Right forelimb (tissue), 1 donor: ENCODE measurements around the gene SLC37A1.

Experiments
- DNase-seq: peaks from one replicate; pipeline ENCODE4 v3.0.0-alpha.2; 2018

The SLC37A1 gene

DNA sequence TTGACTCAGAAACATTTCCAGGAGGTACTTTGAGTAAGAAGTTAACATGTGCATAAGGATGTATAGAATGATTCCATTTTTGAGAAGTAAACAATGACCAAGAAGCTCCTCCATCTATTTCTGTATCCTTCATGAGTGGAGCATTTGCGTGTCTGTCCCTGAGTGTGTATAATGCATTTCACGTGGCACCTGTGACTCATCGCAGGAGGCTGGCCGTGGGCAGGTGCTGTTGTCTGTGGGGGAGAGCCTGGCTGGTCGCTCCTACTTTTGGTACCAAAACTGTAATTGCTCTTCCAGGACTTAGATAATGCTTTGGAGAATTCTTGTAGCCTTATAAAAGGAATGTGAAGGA is 16.5 kb downstream of the SLC37A1 start:
- DNase-seq: no peak

DNA sequence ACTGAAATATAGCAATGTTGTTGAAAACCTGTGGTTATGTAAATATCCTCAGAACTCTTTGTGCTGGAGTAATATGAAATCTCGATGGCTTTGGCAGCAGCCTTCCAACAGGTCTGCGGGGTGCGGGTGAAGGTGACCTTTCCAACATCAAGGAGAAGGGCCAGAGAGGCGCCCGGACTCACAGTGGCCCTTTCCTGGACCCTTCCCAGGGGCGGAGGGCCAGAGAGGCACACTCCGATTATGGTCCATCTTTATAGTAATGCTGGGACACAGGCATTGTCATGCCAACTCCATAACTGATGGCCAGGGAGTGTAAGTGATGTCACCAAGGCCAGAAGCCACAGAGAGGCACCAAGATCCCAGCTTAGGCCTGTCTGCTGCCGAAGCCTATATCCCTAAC is 18.1 kb downstream of the SLC37A1 start:
- DNase-seq: no peak

DNA sequence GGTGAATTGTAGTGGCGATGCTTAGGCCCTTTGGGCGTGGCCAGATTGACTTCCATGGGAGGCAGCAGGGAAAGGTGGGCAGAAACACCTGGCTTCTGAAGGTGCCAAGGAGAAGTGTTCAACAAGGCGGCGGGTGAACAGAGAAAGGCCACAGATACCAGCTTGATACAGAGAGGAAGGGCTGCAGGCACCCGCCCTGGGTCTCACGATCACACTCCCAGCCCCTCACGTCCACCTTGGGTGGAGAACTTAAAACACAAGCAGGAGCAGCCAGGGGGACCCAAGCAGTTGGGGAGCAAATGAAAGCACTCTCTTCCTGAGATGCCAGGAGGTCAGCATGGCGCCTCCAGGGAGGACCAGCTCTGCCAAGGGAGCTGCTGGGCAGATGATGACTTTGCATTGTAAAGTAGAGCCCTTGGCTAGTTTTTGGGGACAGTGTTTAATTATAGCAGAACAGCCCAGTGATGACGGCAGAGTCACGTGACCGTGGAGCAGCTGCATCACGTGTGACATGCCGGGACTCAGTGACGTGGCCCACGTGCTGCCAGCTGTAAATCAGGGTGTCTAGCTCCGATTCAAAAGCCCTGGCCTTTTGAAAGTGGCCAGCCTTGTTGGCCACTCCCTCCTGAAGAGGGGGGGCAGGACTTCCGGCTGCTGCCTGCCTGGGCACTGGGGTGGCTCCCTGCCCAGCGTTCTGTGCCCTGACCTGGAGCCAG is 19.0 kb downstream of the SLC37A1 start:
- no peak for DNase-seq

DNA sequence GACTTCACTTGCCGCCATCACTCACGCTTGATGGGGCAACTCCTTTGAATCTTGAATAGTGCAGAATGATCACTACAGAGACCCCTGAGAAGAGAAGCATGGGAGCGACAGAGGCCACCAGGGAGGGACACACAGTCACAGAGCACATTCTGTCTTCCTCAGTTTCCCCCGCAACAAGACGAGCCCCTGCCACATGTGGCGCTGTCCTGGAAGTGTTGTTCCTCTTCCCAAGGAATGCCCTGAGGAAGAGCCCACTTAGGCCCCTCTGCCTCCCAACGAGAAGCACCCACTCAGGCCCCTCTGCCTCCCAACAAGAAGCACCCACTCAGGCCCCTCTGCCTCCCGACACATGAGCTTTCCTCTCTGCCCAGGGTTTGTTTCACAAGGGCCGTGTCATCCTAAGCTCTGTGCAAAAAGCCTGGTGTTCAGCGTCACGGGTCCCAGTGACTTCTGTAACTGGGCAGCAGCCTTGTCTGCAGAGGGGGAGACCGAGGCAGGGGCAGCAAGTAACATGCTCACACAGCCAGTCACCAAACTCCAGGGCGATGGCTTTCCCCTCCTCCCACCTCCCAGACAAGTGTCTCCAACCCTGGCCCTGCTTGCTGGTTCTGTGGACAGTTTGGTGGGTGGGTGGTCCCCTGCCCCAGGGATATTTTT is 19.8 kb downstream of the SLC37A1 start:
- no peak for DNase-seq

DNA sequence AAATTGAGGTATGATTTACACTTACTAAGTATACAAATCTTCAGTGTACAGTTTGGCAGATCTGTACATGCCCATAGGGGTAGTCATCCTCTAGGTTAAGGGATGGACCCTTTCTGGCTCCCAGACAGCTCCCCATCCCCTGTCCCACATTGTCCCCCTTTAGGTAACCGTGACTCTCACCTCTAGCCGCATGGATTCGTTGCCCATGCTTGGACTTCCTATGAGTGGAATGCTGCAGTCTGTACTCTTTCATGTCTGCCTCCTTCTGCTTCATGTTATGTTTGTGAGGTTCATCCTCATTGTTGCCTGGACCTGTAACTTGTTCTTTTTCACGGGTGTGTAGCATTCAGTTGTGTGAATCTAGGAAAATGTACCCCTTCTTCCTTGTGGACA is 20.3 kb downstream of the SLC37A1 start:
- DNase-seq: no peak

DNA sequence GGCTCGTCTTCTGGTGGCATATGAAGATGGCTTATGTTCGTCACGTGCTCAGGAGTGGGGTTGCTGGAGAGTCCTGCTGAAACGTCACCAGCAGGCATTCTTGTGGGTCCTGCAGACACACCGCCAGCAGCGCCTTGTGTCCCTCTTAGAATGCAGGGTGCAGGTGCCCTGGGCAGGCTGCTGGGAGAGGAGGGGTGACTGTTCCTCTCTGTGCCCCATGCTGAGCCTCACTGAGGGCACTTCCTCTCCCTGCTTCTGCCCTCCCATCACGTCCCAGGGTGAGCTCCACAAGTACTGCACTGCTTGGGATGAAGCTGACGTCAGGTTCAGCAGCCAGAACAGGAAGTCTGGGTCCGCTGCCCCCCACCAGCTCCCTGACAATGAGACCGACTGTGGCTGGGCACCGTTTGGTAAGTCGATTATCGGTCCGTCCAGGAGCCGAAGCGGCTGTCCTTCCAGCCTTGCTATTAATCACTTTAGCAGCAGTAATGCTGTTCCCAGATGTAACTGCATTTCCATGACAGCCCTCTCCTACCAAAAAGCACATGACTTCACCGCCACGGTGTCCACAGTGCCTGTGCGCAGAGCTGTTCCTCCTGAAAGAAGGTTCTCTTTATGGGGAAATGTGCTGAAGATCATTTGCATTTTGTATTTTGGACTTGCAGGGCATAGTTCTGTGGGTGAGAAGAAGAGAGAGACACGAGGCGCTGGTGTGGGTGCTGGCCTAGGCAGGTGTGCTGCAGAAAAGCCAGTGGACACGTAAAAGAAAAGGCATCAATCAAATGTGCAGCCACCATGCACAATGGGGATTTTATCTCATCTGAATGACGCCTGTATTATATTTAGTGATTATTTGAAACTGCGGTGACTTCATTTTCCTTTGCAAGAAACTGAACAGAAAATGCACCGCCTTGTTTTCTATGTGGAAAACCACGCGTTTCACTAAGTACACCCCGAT is 21.0 kb downstream of the SLC37A1 start:
- DNase-seq: no peak

DNA sequence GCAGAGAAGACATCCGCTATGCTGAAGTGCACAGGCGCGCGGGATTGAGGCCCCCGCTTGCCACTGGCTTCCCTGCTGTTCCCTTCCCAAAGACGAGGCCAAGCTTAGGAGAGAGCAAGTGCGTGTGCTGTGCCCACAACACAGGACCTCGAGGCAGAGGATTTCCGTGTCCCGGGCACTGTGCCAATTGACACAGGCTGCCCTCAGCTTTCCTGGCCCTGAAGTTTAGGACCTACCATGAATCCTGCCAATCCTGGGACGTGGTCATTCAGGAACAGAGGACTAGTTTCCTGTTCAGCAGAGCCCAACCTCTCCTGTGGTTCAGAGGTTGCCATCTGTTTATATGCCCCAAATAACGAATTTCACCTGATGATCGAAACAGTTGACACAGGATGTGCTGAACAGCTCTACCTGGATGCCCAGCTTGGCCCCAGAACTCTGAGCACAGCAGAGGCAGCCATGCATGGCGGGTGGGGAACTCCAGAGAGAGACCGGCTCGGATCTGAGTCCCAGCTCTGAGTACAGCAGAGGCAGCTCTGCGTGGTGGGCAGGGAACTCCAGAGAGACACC is 22.0 kb downstream of the SLC37A1 start:
- DNase-seq: no peak

DNA sequence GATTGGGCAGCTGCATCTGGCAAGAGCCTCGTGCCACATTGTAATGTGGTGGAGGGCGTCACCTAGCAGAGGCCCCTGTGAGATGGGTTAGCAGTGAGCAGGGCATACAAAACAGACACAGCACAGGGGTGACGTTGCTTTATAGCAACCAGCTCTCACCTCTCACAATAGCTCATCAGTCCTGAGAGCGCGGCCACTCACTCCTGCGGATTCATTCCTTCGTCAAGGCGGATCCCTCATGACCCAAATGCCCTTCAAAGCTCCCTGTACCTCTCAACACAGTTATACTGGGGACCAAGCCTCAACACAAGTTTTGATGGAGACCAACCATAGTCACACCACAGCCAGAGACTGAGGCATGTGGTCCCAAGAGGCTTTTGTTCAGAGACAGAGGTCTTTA is 22.9 kb downstream of the SLC37A1 start:
- DNase-seq: no peak

DNA sequence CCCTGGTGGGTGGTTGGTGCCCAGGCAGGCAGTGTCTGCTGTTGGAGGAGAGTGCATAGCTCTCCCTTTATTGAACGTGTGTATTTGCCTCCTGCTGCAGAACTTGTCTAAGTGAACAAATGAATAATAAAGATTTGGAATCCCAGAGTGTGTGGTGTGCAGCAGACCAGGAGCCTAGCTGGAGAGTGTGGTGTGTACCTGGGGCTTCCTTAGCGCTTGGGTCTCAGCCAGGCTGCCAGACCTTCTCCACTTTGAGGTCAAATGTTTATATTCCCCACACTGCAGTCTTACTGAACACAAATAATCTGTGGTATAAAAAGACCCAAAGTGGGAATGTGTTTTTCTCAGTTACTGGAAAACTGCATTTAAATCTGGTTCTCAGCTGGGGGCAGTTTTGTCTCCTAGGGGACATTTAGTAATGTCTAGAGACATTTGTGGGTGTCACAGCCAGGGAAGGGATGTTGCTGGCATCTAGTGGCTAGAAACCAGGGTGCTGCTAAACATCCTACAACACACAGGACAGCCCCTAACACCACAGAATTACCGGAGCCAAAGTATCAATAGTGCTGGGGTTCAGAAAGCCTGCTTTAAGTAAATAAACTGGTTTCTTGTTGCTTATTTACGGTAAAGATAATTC is 23.6 kb downstream of the SLC37A1 start:
- DNase-seq: peak; percentile 25

DNA sequence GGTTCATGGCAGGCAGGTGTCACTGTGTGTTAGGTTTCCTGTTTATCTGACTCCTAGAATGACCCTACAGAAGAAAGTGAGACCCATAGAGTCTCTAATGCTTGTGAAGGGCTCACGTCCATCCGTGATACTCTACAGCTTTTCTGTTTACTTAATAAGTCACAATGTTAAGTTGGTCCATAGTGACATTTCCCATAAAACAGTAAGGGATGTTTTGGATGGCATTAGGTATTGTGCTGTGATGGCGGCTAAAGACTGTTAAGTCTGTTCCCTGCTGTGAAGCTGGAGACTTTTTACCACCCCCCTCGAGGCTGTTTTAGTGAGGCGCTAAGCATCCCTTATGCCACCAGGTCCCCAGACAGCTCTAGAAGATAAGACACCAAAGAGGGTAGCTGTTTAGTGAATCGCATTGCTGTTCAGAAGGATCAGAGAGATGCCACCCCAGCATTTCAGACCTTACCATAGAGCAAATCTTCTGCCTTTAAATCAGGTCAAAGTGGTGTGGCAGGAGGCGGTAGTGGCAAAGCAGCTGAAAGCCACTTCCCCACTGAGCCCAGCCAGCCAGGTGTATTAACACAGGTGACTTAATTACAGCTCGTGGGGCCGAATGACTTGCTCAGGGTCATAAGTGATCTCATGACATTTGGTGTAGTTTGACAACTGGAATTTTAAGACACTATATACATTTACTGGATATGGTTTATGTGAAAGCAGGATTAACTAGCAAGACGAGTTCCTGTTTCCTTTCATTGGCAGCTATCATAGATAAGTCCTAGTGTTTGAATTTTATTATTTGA is 25.0 kb downstream of the SLC37A1 start:
- no peak for DNase-seq

DNA sequence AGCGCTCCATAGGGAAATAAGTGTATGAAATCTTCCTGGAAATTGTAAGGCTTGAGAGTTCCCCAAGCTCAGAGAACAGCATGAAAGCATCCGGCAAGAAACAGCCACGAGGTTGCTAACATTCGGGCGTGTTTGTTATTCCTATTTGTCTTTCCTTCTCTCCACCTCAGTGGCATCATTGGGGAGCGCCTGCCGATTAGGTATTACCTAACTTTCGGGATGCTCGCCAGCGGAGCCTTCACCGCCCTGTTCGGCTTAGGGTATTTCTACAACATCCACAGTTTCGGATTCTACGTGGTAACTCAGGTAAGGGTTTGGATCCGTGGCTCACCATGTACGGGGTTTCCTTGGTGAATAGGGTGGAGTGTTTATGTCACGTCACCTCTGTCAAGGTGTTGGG is 25.7 kb downstream of the SLC37A1 start:
- no peak for DNase-seq

DNA sequence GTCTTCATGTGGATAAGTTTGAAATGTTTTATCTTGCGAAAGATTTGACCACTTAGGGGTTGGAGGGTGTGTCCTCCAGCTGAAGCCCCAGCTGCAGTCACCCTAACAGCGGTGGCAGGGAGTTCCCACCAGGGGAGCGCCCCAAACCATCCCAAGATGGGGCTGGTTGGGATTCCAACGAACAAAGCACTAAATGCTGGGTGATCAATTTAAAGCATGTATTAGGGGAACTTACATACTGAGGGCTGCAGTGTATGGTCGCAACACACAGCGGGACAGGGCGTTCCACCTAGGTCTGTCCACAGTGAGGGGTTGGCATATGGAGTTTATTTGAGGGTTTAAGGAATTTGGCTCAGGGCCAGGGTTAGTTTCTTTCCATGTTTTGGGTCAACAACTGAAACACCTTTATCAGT is 26.3 kb downstream of the SLC37A1 start:
- DNase-seq: peak; percentile 45

DNA sequence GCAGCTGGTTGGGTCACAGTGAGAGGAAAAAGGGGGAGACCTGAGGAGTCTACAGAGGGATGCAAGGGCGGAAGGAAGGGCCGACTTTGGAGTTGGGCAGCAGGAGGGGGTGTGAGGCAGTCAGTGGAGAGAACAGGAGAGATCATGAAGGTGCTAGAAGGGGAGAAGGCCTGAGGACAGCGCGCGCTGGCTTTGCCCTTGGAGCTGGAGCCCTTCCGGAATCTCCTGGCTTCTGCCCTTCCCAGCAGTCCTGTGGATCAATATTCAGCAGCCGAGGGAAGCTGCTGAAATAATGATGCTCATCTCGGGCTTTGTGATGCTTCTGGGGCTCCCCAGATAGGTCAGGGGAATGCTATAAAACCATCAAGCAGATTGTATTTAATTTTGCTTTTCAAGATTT is 26.7 kb downstream of the SLC37A1 start:
- peak; percentile 39 for DNase-seq

DNA sequence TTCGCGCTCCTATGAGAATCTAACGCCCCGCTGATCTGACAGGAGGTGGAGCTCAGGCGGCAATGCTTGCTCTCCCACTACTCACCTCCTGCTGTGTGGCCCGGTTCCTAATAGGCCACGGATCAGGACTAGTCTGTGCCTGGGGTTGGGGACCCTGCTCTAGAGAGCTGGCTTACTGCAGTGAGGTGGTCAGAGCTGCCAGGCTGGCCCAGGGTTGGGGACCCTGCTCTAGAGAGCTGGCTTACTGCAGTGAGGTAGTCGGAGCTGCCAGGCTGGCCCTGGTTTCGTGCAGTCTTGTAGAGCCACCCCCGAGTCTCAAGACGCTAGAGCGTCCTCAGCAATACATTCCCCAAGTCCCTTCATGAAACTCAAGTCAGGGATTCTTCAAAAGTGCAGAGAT is 27.5 kb downstream of the SLC37A1 start:
- DNase-seq: peak; percentile 20

DNA sequence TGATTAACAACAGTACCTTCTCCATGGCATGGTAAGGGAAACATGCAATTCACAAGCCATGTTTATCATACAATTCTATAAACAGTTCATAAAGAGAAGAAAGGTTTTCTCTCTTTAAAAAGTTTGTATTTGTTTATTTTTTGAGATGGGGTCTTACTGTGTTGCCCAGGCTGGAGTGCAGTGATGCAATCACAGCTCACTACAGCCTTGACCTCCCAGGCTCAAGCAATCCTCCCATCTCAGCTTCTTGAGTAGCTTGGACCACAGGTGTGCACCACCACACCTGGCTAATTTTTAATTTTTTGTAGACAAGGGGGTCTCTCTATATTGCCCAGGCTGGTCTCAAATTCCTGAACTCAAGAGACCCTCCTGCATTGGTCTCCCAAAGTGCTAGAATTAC is 28.0 kb downstream of the SLC37A1 start:
- no peak for DNase-seq

DNA sequence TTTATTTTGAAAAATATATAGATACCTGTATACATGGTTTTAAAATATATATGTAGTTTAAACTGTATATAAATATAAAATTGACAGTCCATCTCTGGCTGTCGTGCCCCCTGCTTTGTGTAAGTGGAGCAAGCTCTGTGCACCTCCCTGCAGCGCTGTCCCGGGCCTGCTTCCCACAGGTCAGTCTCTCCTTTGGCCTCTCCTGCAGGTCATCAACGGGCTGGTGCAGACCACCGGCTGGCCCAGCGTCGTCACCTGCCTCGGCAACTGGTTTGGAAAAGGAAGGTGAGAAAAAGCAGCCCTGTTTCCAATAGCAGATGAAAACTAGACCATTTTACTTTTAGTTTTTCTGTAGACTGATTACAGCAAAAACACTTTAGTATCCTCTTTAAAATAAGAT is 28.5 kb downstream of the SLC37A1 start:
- peak; percentile 24 for DNase-seq

DNA sequence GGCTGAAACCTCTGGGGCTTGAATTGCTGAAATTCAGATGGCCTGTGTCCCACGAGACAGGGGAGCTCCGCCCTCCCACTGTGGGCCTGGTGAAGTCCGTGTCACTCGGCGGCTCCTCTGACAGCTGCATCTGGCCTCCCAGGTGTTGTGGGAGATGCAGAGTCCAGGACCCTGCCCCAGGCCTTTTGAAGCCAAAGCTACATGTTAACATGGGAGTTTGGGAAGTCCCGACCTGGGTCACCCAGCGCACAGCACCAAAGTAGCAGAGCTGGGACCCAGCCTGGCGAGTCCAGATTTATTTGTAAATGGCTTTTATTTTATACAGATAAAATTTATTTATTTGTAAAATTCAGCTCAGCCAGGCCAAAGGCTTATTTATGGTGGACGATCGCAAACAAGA is 28.9 kb downstream of the SLC37A1 start:
- peak; percentile 31 for DNase-seq

DNA sequence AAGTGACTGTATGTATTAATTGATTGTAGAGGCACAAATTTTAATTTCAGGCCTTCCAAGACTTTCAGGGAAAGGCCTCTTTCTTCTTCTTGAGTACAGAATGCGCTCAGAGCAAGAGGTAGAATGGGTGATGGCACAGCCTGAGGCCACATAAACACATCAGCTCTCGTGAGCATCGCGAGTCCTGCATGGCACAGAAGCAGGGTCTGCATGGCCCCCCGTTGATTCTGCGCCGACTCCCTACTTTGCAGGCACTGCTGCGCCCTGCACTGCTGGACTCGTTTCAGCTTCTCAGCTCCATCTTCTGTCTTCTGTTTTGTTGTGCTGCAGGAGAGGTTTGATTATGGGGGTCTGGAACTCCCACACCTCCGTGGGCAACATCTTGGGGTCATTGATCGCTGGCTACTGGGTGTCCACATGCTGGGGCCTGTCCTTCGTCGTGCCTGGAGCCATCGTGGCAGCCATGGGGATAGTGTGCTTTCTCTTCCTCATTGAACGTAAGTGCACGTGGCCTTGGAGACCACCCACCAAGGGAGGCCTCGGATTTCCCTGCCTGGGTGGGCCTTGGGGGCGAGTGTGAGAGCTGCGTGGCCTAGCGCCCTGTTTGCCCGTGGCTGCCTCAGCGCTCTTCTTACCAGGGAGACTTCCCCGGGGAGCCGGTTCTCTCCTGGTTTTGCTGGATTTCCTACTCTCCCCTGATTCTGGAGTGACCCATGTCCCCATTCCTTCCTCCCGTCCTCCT is 29.6 kb downstream of the SLC37A1 start:
- peak; percentile 29 for DNase-seq

DNA sequence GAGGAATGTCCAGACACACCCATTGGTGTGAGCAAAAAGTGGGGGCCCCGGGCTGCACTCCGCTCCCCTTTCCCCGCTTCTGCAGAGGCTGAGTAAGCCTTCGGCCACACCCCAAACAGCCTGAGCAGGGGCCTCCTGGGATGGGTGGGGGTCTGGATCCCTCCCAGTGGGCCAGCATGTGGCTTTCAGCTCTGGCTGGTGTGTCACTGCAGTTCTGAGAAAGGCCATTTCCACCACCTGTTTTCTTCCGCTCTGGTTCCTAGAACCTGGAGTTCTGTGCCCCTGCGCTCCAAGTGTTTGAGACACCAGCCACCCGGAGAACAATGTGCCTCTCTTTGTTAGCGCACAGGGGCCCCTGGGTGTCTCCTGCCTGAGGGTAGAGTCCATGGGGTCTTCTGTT is 30.9 kb downstream of the SLC37A1 start:
- DNase-seq: peak; percentile 35

DNA sequence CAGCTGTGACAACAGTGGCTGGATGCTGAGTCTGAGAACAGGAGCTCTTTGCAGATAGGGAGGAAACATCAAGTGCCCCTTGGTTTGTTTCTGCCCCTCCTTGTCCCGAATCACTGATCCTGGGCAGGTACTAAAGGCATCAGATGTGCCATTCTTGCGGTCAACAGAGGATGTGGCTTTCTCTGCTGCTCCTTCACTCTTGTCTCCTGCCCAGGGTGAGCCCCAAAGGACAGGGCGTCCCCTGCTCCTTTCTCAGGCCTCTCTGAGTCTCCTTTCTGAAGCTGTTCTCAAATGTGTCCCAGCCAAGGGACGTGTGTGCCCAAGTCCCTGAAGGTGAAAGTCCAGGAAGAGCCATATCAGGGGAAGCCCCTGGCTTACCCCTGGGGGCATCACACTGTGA is 31.7 kb downstream of the SLC37A1 start:
- no peak for DNase-seq

DNA sequence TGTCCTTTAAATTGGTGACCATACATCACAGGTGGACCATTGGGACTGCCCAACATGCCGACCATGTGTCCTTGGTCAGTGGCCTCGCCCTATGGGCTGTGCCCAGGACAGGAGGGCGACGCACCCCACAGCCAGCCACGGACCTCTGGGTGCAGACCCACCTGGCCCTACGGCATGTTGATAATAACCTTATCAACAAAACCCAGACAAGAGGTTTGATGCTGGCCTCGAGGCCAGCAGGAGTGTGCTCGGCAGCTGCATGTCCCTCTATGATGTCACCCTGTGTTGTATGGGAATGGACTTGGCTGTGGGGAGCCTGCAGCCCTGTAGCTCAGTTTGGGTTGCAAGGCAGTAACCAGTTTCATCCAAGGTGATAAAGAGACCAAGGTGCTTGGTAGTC is 32.1 kb downstream of the SLC37A1 start:
- DNase-seq: no peak
